Keratinocyte (primary cell): ENCODE data around the gene SEC14L3. TPM values are rescaled to one million over a fixed set of nuclear protein-coding genes. Genes with fewer than 3 reads are reported as not detected.

Source experiments
- DNase-seq: peaks from one replicate; pipeline ENCODE4 v3.0.0-alpha.2; 2011; ENCODE audit warnings: low read depth, missing footprints, low spot score
- FAIRE-seq: peaks from 2 replicates; lab custom pipeline; 2011; peaks lifted over from hg19 to GRCh38; lab: Jason Lieb, UNC
- H2AFZ ChIP-seq: 2 replicates; pipeline ENCODE4 v1.6.0; 2012; ENCODE audit warnings: low read length, control low read depth, inconsistent platforms; ENCODE audit not compliant: control insufficient read depth
- H3K27ac ChIP-seq: 2 replicates; pipeline ENCODE4 v1.5.1; 2011; ENCODE audit warnings: low read length; ENCODE audit not compliant: control insufficient read depth, insufficient read depth
- H3K27me3 ChIP-seq: 3 replicates; pipeline ENCODE4 v1.6.0; 2011; ENCODE audit warnings: low read length; ENCODE audit not compliant: control insufficient read depth, insufficient read depth; ENCODE audit errors: extremely low read depth
- H3K36me3 ChIP-seq, 2 experiments: 2 replicates in 1 of 2; 3 replicates in 1 of 2; pipeline ENCODE4 v1.5.1; 2011; ENCODE audit warnings: low read length in 2 of 2, mild to moderate bottlenecking in 1 of 2; ENCODE audit not compliant: control insufficient read depth in 2 of 2, insufficient read depth in 2 of 2; ENCODE audit errors: extremely low read depth in 1 of 2
- H3K4me1 ChIP-seq: 3 replicates; pipeline ENCODE4 v1.5.1; 2011; ENCODE audit warnings: low read length; ENCODE audit not compliant: control insufficient read depth, insufficient read depth; ENCODE audit errors: extremely low read depth
- H3K4me2 ChIP-seq: 3 replicates; pipeline ENCODE4 v1.6.0; 2011; ENCODE audit warnings: low read depth, low read length; ENCODE audit not compliant: control insufficient read depth, insufficient read depth; ENCODE audit errors: extremely low read depth
- H3K4me3 ChIP-seq, 3 experiments: fragments of 200-600 bp in 1 of 3; sonication (generic) in 1 of 3; 2 replicates in 2 of 3; 3 replicates in 1 of 3; pipeline ENCODE4 v1.5.1; 2011 to 2016; ENCODE audit warnings: low read length in 3 of 3, mild to moderate bottlenecking in 3 of 3, control low read depth in 2 of 3, inconsistent platforms in 1 of 3, low read depth in 1 of 3, mixed read lengths in 1 of 3, mixed run types in 1 of 3, moderate library complexity in 1 of 3; ENCODE audit not compliant: control insufficient read depth in 2 of 3, insufficient read depth in 2 of 3; ENCODE audit errors: extremely low read depth in 1 of 3
- H3K79me2 ChIP-seq: 2 replicates; pipeline ENCODE4 v1.6.0; 2012; ENCODE audit warnings: low read length; ENCODE audit not compliant: control insufficient read depth, insufficient read depth
- H3K9ac ChIP-seq: 3 replicates; pipeline ENCODE4 v1.6.0; 2011; ENCODE audit warnings: low read length; ENCODE audit not compliant: control insufficient read depth, insufficient read depth; ENCODE audit errors: extremely low read depth
- H3K9me1 ChIP-seq: 3 replicates; pipeline ENCODE4 v1.6.0; 2011; ENCODE audit warnings: low read length; ENCODE audit not compliant: control insufficient read depth, insufficient read depth; ENCODE audit errors: extremely low read depth
- H3K9me3 ChIP-seq: 2 replicates; pipeline ENCODE4 v1.5.1; 2012; ENCODE audit warnings: low read depth, low read length; ENCODE audit not compliant: control insufficient read depth
- H4K20me1 ChIP-seq: 3 replicates; pipeline ENCODE4 v1.6.0; 2011; ENCODE audit warnings: low read length; ENCODE audit not compliant: control insufficient read depth, insufficient read depth; ENCODE audit errors: extremely low read depth
- CTCF ChIP-seq, 3 experiments: IDR thresholded peaks in 1 of 3; conservative IDR thresholded peaks in 1 of 3; optimal IDR thresholded peaks in 1 of 3; 2 replicates in 2 of 3; 3 replicates in 1 of 3; pipeline versions ENCODE3 to v1.5.1; 2011; ENCODE audit warnings: low read length in 3 of 3, mild to moderate bottlenecking in 3 of 3, moderate library complexity in 2 of 3, control low read depth in 1 of 3, inconsistent platforms in 1 of 3; ENCODE audit not compliant: insufficient read depth in 2 of 3; ENCODE audit errors: extremely low read depth in 1 of 3
- EZH2 ChIP-seq: IDR thresholded peaks from one replicate; pipeline ENCODE4 v1.6.1; 2012; ENCODE audit warnings: inconsistent platforms, mild to moderate bottlenecking, low read length, moderate library complexity
- dilution Hi-C: fragments of 300-500 bp; cut with MboI; formaldehyde crosslinking; loops from one replicate; pipeline ENCODE4 v1.7.0; 2020; ENCODE audit warnings: low sequenced_read_pairs; ENCODE audit not compliant: extremely low pct_ligation_motif_present
- polyA plus RNA-seq, 5 experiments: library from polyadenylated mRNA; depleted of rRNA in 3 of 5; stranded (reverse) in 3 of 5; stranded (forward) in 1 of 5; unstranded in 1 of 5; fragments of >200 nt; gene quantifications; 1 replicate in 1 of 5; 2 replicates in 3 of 5; 3 replicates in 1 of 5; pipeline versions ENCODE4 v1.2.1 to v1.2.3, GENCODE V29; 2011 to 2012; ENCODE audit warnings: missing spikeins in 2 of 5, low read depth in 1 of 5, low replicate concordance in 1 of 5

SEC14L3 gene
- polyA plus RNA-seq, 1 donor (not counting 4 experiments of a cell fraction or from before 2014, with no cell fraction given), result not detected

GRCh38 chr22:30436196-30436595 is 35.6 kb downstream of the SEC14L3 start:
- FAIRE-seq, result no peak
- H3K27ac ChIP-seq, result no peak overlapping the region
- no peak overlapping the region for H3K4me2 ChIP-seq

GRCh38 chr22:30435674-30436126 is 36.1 kb downstream of the SEC14L3 start:
- TF ChIP-seq EZH2, result no peak
- peak in 1 of 3 experiments; percentile 6 for TF ChIP-seq CTCF (optimal IDR thresholded peaks at IDR 0.05 in 1 of 3, IDR thresholded peaks at IDR 0.05 in 1 of 3, conservative IDR thresholded peaks at IDR 0.05 in 1 of 3; ENCODE audit: extremely low read depth in 1 of 3, insufficient read depth in 2 of 3, low read length in 3 of 3)
- Histone ChIP-seq H2AFZ (peak overlapping the region; percentile 65), H4K20me1 (no peaks in the 10 kb centered on the region), H3K9ac (no peak overlapping the region), H3K27ac (no peak overlapping the region), H3K9me3 (no peaks in the 10 kb centered on the region), H3K4me3 (no peak overlapping the region), H3K9me1 (no peaks in the 10 kb centered on the region), H3K4me2 (no peak overlapping the region), H3K4me1 (peaks cover 26% of the 10 kb centered on the region), H3K36me3 (no peaks in the 10 kb centered on the region), H3K27me3 (no peaks in the 10 kb centered on the region), H3K79me2 (no peaks in the 10 kb centered on the region)
- FAIRE-seq (no peak), DNase-seq (no peak)
- dilution Hi-C loops, result no loop called here

More at GRCh38 chr22:30436196-30436595, 35.6 kb downstream of the SEC14L3 start:
- dilution Hi-C loops, result no loop called here
- Histone ChIP-seq H2AFZ (peak overlapping the region; percentile 65), H3K4me1 (peaks cover 26% of the 10 kb centered on the region), H3K9ac (no peak overlapping the region), H3K36me3 (no peaks in the 10 kb centered on the region), H3K9me3 (no peaks in the 10 kb centered on the region), H3K27me3 (no peaks in the 10 kb centered on the region), H4K20me1 (no peaks in the 10 kb centered on the region), H3K79me2 (no peaks in the 10 kb centered on the region), H3K9me1 (no peaks in the 10 kb centered on the region), H3K4me3 (no peak overlapping the region)
- TF ChIP-seq CTCF (optimal IDR thresholded peaks at IDR 0.05 in 1 of 3, IDR thresholded peaks at IDR 0.05 in 1 of 3, conservative IDR thresholded peaks at IDR 0.05 in 1 of 3; ENCODE audit: extremely low read depth in 1 of 3, insufficient read depth in 2 of 3, low read length in 3 of 3), result no peak
- no peak for TF ChIP-seq EZH2
- no peak for DNase-seq
